Endothelial cell of umbilical vein (primary cell): ENCODE data around the gene EID3. TPM values are rescaled to one million over a fixed set of nuclear protein-coding genes. Genes with fewer than 3 reads are reported as not detected.

Source experiments
- BruUV-seq: library from RNA; stranded (reverse); fragments of 400-500 nt; replicated peaks from 2 replicates; lab custom pipeline; 2021; lab: Mats Ljungman, UMichigan
- CTCF ChIA-PET: fragments of 300-600, 350-600 bp; sonication (Branson Sonifier 250); formaldehyde crosslinking; loops from one replicate; lab custom pipeline; 2021; ENCODE audit warnings: antibody characterized with exemption, inconsistent platforms; lab: Charles Lee
- POLR2A ChIA-PET: fragments of 300-600, 350-600 bp; sonication (Branson Sonifier 250); formaldehyde crosslinking; loops from one replicate; lab custom pipeline; 2021; ENCODE audit warnings: antibody characterized with exemption, inconsistent platforms; lab: Charles Lee
- DNase-seq: peaks from one replicate; pipeline ENCODE4 v3.0.0-alpha.2; 2011; ENCODE audit warnings: low read depth, low spot score
- FAIRE-seq: peaks from 2 replicates; lab custom pipeline; 2011; peaks lifted over from hg19 to GRCh38; lab: Jason Lieb, UNC
- H2AFZ ChIP-seq: 2 replicates; pipeline ENCODE4 v1.6.0; 2012; ENCODE audit warnings: low read depth, low read length, control low read depth, inconsistent platforms
- H3K27ac ChIP-seq: 2 replicates; pipeline ENCODE4 v1.5.1; 2011; ENCODE audit warnings: low read depth, mild to moderate bottlenecking, control low read depth, low read length, moderate library complexity; ENCODE audit not compliant: insufficient read depth
- H3K27me3 ChIP-seq, 2 experiments: 2 replicates each; pipeline versions ENCODE4 v1.6.0 to v1.6.1; 2011; ENCODE audit warnings: low read length in 2 of 2, mixed read lengths in 1 of 2; ENCODE audit not compliant: control insufficient read depth in 2 of 2, insufficient read depth in 2 of 2
- H3K36me3 ChIP-seq, 2 experiments: 2 replicates in 1 of 2; 3 replicates in 1 of 2; pipeline ENCODE4 v1.5.1; 2011; ENCODE audit warnings: low read length in 2 of 2, mild to moderate bottlenecking in 1 of 2, moderate library complexity in 1 of 2; ENCODE audit not compliant: control insufficient read depth in 2 of 2, insufficient read depth in 2 of 2; ENCODE audit errors: extremely low read depth in 1 of 2
- H3K4me1 ChIP-seq: 3 replicates; pipeline ENCODE4 v1.5.1; 2011; ENCODE audit warnings: mild to moderate bottlenecking, low read length; ENCODE audit not compliant: control insufficient read depth, insufficient read depth; ENCODE audit errors: extremely low read depth
- H3K4me2 ChIP-seq: 2 replicates; pipeline ENCODE4 v1.6.1; 2011; ENCODE audit warnings: low read length, control low read depth, mixed read lengths; ENCODE audit not compliant: insufficient read depth
- H3K4me3 ChIP-seq, 3 experiments: fragments of 200-600 bp in 1 of 3; sonication (generic), shearing (Covaris generic) in 1 of 3; replicated peaks in 1 of 3; 2 replicates each; pipeline ENCODE4 v1.5.1; 2011 to 2016; ENCODE audit warnings: control low read depth in 3 of 3, low read length in 3 of 3, mild to moderate bottlenecking in 2 of 3, inconsistent platforms in 1 of 3, low read depth in 1 of 3, moderate library complexity in 1 of 3; ENCODE audit not compliant: insufficient read depth in 1 of 3
- H3K79me2 ChIP-seq: 2 replicates; pipeline ENCODE4 v1.6.0; 2012; ENCODE audit warnings: low read length, inconsistent platforms; ENCODE audit not compliant: control insufficient read depth, insufficient read depth
- H3K9ac ChIP-seq: replicated peaks from 2 replicates; pipeline ENCODE3; 2011; ENCODE audit warnings: low read length, control low read depth; ENCODE audit not compliant: insufficient read depth; ENCODE audit errors: extremely low read depth
- H3K9me1 ChIP-seq: replicated peaks from 3 replicates; pipeline ENCODE4 v1.6.0; 2011; ENCODE audit warnings: mild to moderate bottlenecking, low read length; ENCODE audit not compliant: control insufficient read depth, insufficient read depth; ENCODE audit errors: extremely low read depth
- H3K9me3 ChIP-seq: replicated peaks from 2 replicates; pipeline ENCODE4 v1.5.1; 2012; ENCODE audit warnings: low read length, inconsistent platforms; ENCODE audit not compliant: control insufficient read depth, insufficient read depth
- H4K20me1 ChIP-seq: replicated peaks from 2 replicates; pipeline ENCODE3; 2011; ENCODE audit warnings: mild to moderate bottlenecking, low read length; ENCODE audit not compliant: control insufficient read depth, insufficient read depth; ENCODE audit errors: extremely low read depth
- CTCF ChIP-seq, 2 donors: IDR thresholded peaks; 1 replicate in 1 of 2; 2 replicates in 1 of 2; pipeline ENCODE4 v1.5.1; 2011; ENCODE audit warnings: low read length in 2 of 2, mild to moderate bottlenecking in 2 of 2, moderate library complexity in 2 of 2, control low read depth in 1 of 2, inconsistent platforms in 1 of 2, low read depth in 1 of 2; ENCODE audit not compliant: insufficient read depth in 1 of 2; ENCODE audit errors: extremely low read depth in 1 of 2
- EZH2 ChIP-seq: IDR thresholded peaks from 2 replicates; pipeline ENCODE4 v1.6.1; 2012; ENCODE audit warnings: borderline replicate concordance, low read depth, mild to moderate bottlenecking, moderate library complexity, low read length, inconsistent platforms; ENCODE audit not compliant: severe bottlenecking
- FOS ChIP-seq: IDR thresholded peaks from 2 replicates; pipeline ENCODE4 v1.6.1; 2011; ENCODE audit warnings: mild to moderate bottlenecking, low read length, moderate library complexity, borderline replicate concordance; ENCODE audit not compliant: insufficient read depth
- GATA2 ChIP-seq: IDR thresholded peaks from 2 replicates; pipeline ENCODE4 v1.7.0; 2011; ENCODE audit warnings: low read depth, mild to moderate bottlenecking, moderate library complexity, mixed read lengths, low read length; ENCODE audit not compliant: insufficient read length, insufficient read depth
- JUN ChIP-seq: IDR thresholded peaks from 2 replicates; pipeline ENCODE4 v1.6.1; 2011; ENCODE audit warnings: borderline replicate concordance, low read depth; ENCODE audit not compliant: insufficient read length, insufficient read depth
- MAX ChIP-seq: IDR thresholded peaks from 2 replicates; pipeline ENCODE4 v1.6.1; 2011; ENCODE audit not compliant: insufficient read depth, insufficient read length
- MYC ChIP-seq: IDR thresholded peaks from one replicate; pipeline ENCODE4 v1.6.1; 2011; ENCODE audit warnings: mild to moderate bottlenecking, low read depth, low read length
- POLR2A ChIP-seq: IDR thresholded peaks from 2 replicates; pipeline ENCODE4 v1.6.1; 2012; ENCODE audit warnings: low read depth, mild to moderate bottlenecking, control low read depth, low read length
- POLR2AphosphoS5 ChIP-seq: IDR thresholded peaks from 2 replicates; pipeline ENCODE4 v1.6.1; 2012; ENCODE audit warnings: low read depth, mild to moderate bottlenecking, control low read depth, low read length, moderate library complexity; ENCODE audit not compliant: insufficient read depth
- dilution Hi-C: fragments of 300-500 bp; cut with MboI; formaldehyde crosslinking; loops from one replicate; pipeline ENCODE4 v1.15.0; 2019; ENCODE audit warnings: low sequenced_read_pairs; ENCODE audit not compliant: extremely low pct_ligation_motif_present
- intact Hi-C: fragments of 100-400 bp; cut with micrococcal nuclease; formaldehyde crosslinking; loops from one replicate; pipeline ENCODE4 v1.10.0; 2022
- polyA plus RNA-seq, 4 experiments: library from polyadenylated mRNA; depleted of rRNA in 3 of 4; stranded (reverse) in 3 of 4; unstranded in 1 of 4; fragments of >200 nt; gene quantifications; 2 replicates each; pipeline versions ENCODE4 v1.2.1 to v1.2.3, GENCODE V29; 2011 to 2012; ENCODE audit warnings: missing spikeins in 1 of 4
- total RNA-seq: library from RNA; stranded (reverse); gene quantifications from 2 replicates; pipeline ENCODE4 v1.2.3, GENCODE V29; 2021

The EID3 gene
- total and polyA plus RNA-seq, 2 donors (not counting 3 experiments of a cell fraction or from before 2014, with no cell fraction given): 1.5 to 14.5 TPM

- no peaks in the 10 kb centered on the region for H3K9me1 ChIP-seq
- peaks cover 3% of the 10 kb centered on the region for H4K20me1 ChIP-seq
- TF ChIP-seq CTCF (IDR thresholded peaks at IDR 0.05; ENCODE audit: extremely low read depth in 1 of 2, insufficient read depth in 1 of 2, low read depth in 1 of 2, low read length in 2 of 2): no peak
- TF ChIP-seq MYC: no peak
- no peak for TF ChIP-seq POLR2AphosphoS5
- no peak for TF ChIP-seq MAX
- TF ChIP-seq JUN: no peak
- TF ChIP-seq POLR2A: no peak
- TF ChIP-seq GATA2: no peak
- TF ChIP-seq FOS: no peak
- TF ChIP-seq EZH2: no peak
- dilution Hi-C loops (no loop called here), intact Hi-C loops (no loop called here)
- BruUV-seq: no TSS peak
- H3K4me2 ChIP-seq: no peak overlapping the region
- no peak overlapping the region for H3K9ac ChIP-seq
- peaks cover 21 to 55% of the 10 kb centered on the region in 2 experiments for H3K36me3 ChIP-seq
- H3K9me3 ChIP-seq: no peaks in the 10 kb centered on the region
- H2AFZ ChIP-seq: no peak overlapping the region
- H3K27me3 ChIP-seq: no peaks in the 10 kb centered on the region
- H3K4me3 ChIP-seq: no peak overlapping the region
- ChIA-PET POLR2A (interaction anchor here (0.5 kb wide), 1 partner anchor 66 kb away, joined by 10 read pairs; no protein-coding TSS in a partner anchor), CTCF (no interaction called here)
- DNase-seq (no peak), FAIRE-seq (no peak)
- H3K4me1 ChIP-seq: no peaks in the 10 kb centered on the region
- H3K27ac ChIP-seq: no peak overlapping the region
- H3K79me2 ChIP-seq: peaks cover 60% of the 10 kb centered on the region
Observed at GRCh38 chr12:104333692-104334255, 30.2 kb downstream of the EID3 start.
